Aorta (tissue), 5 donors: ENCODE results near the gene PSMB10. TPM values are rescaled to one million over a fixed set of nuclear protein-coding genes. Genes with fewer than 3 reads are reported as not detected.
"Not testable (repeated sequence)": the region's sequence is repeated elsewhere in the genome, so short reads cannot be mapped to it uniquely, and the experiment has no call there.

Experiments
- ATAC-seq: fragments of 200-7000 bp; cut with Tn5 transposase; one replicate; pipeline ENCODE4 v1.9.1; 2022; ENCODE audit warnings: moderate library complexity; ENCODE audit not compliant: low FRiP score
- DNase-seq, 2 donors: peaks; one replicate each; pipeline ENCODE4 v3.0.0-alpha.2; 2020
- H3K27ac ChIP-seq, 2 donors: one replicate each; pipeline ENCODE4 v1.5.1; 2013; ENCODE audit warnings: low read length in 2 of 2, mild to moderate bottlenecking in 2 of 2, moderate library complexity in 2 of 2, control low read depth in 1 of 2, inconsistent platforms in 1 of 2, low read depth in 1 of 2
- H3K27me3 ChIP-seq, 2 donors: one replicate each; pipeline ENCODE4 v1.6.1; 2013; ENCODE audit warnings: control low read depth in 1 of 2, low read length in 1 of 2, mild to moderate bottlenecking in 1 of 2, moderate library complexity in 1 of 2; ENCODE audit not compliant: insufficient read depth in 2 of 2, control insufficient read depth in 1 of 2
- H3K36me3 ChIP-seq, 2 donors: one replicate each; pipeline ENCODE4 v1.6.1; 2013; ENCODE audit warnings: control low read depth in 1 of 2, low read length in 1 of 2, mild to moderate bottlenecking in 1 of 2; ENCODE audit not compliant: insufficient read depth in 2 of 2, control insufficient read depth in 1 of 2
- H3K4me1 ChIP-seq, 2 donors: one replicate each; pipeline ENCODE4 v1.6.1; 2013; ENCODE audit warnings: low read length in 2 of 2, control low read depth in 1 of 2, mild to moderate bottlenecking in 1 of 2, moderate library complexity in 1 of 2; ENCODE audit not compliant: insufficient read depth in 2 of 2, control insufficient read depth in 1 of 2
- H3K4me3 ChIP-seq, 2 donors: one replicate each; pipeline ENCODE4 v1.5.1; 2013; ENCODE audit warnings: low read length in 2 of 2, control low read depth in 1 of 2, mild to moderate bottlenecking in 1 of 2
- H3K9me3 ChIP-seq: one replicate; pipeline ENCODE4 v1.6.1; 2013; ENCODE audit warnings: mild to moderate bottlenecking, low read length; ENCODE audit not compliant: control insufficient read depth
- WGBS, 2 donors: extraction: QIAGEN DNeasy Blood & Tissue Kit; methylation state at CpG; one replicate each; pipeline ENCODE4 v1.1.7; 2013; 5-methylcytosine and 5-hydroxymethylcytosine counted together
- intact Hi-C, 2 donors: fragments of 100-400 bp; cut with DNase I; formaldehyde crosslinking; loops; one replicate each; pipeline versions ENCODE4 v1.14.2 to v1.15.0; 2022
- polyA plus RNA-seq, 2 donors: library from polyadenylated mRNA; stranded (reverse); fragments of 200-250 nt; gene quantifications; one replicate each; pipeline ENCODE4 v1.2.3, GENCODE V29; 2013
- total RNA-seq, 2 donors: library from RNA; stranded (reverse); fragmentation: NEBNext Ultra II Directional; extraction: Animal tissue kit (Norgen Biotek cat#: 25700); gene quantifications; one replicate each; pipeline ENCODE4 v1.2.1, GENCODE V29; 2021
- donor health status: healthy with polysubstance abuse.
- donor health status: Bipolar disorder and iron deficiency.
- donor health status: DM: no; HTN: no; CAD: no.
- donor health status: DM: no; HTN: no; CAD: no.
- donor health status: DM: yes; HTN: yes; CAD: no.

PSMB10 gene
- total and polyA plus RNA-seq, 4 donors = 27.7 to 84.3 (median 45.7) TPM

- no peaks in the 10 kb centered on the region for H3K9me3 ChIP-seq
- no peaks in the 10 kb centered on the region for H3K27me3 ChIP-seq
- H3K4me3 ChIP-seq = no peak overlapping the region
- ATAC-seq (no peak), DNase-seq (no peak)
- H3K4me1 ChIP-seq = no peaks in the 10 kb centered on the region
- 69 to 77% methylated on average over 7 of the region's 7 CpGs for WGBS, 2 donors
- no peak overlapping the region for H3K27ac ChIP-seq
- intact Hi-C loops = no loop called here
- H3K36me3 ChIP-seq = no peaks in the 10 kb centered on the region
Observed at GRCh38 chr16:67915831-67916723, 20.6 kb downstream of the PSMB10 start.

GRCh38 chr16:67915496-67915769 lies 21.2 kb downstream of the PSMB10 start:
- H3K36me3 ChIP-seq, ATAC-seq, intact Hi-C loops, H3K9me3 ChIP-seq, DNase-seq, H3K27ac ChIP-seq, H3K27me3 ChIP-seq, H3K4me1 ChIP-seq, H3K4me3 ChIP-seq: not testable (repeated sequence)
- 58 to 77% methylated on average over 1 to 2 of the region's 2 CpGs for WGBS, 2 donors

- intact Hi-C loops = no loop called here
- 58 to 70% methylated on average over 7 of the region's 7 CpGs for WGBS, 2 donors
- Histone ChIP-seq H3K36me3 (no peaks in the 10 kb centered on the region), H3K9me3 (no peaks in the 10 kb centered on the region), H3K27ac (no peak overlapping the region), H3K27me3 (no peaks in the 10 kb centered on the region), H3K4me1 (no peaks in the 10 kb centered on the region), H3K4me3 (no peak overlapping the region)
- DNase-seq (no peak), ATAC-seq (no peak)
Observed at GRCh38 chr16:67914758-67915495, 21.7 kb downstream of the PSMB10 start.

- Histone ChIP-seq H3K9me3 (no peaks in the 10 kb centered on the region), H3K36me3 (peaks cover 0 to 7% of the 10 kb centered on the region in 2 donors), H3K4me1 (no peaks in the 10 kb centered on the region), H3K4me3 (no peak overlapping the region), H3K27me3 (no peaks in the 10 kb centered on the region), H3K27ac (no peak overlapping the region)
- ATAC-seq (no peak), DNase-seq (no peak)
- intact Hi-C loops = no loop called here
- 66 to 67% methylated on average over 2 of the region's 2 CpGs for WGBS, 2 donors
Observed at GRCh38 chr16:67910158-67910557, 26.5 kb downstream of the PSMB10 start.

- DNase-seq = no peak
- intact Hi-C loops = no loop called here
- Histone ChIP-seq H3K4me3 (no peak overlapping the region), H3K36me3 (peaks cover 0 to 7% of the 10 kb centered on the region in 2 donors), H3K27me3 (no peaks in the 10 kb centered on the region), H3K27ac (no peak overlapping the region), H3K9me3 (no peaks in the 10 kb centered on the region), H3K4me1 (no peaks in the 10 kb centered on the region)
- no peak for ATAC-seq
- 94% methylated on average over 36 of the region's 36 CpGs for WGBS, 2 donors
Observed at GRCh38 chr16:67909056-67909742, 27.5 kb downstream of the PSMB10 start.

- 91% methylated on average over 11 of the region's 11 CpGs for WGBS, 2 donors
- Histone ChIP-seq H3K27ac (no peak overlapping the region), H3K27me3 (no peaks in the 10 kb centered on the region), H3K4me1 (no peaks in the 10 kb centered on the region), H3K36me3 (peaks cover 0 to 7% of the 10 kb centered on the region in 2 donors), H3K9me3 (no peaks in the 10 kb centered on the region), H3K4me3 (no peak overlapping the region)
- intact Hi-C loops = no loop called here
- DNase-seq (no peak), ATAC-seq (no peak)
Observed at GRCh38 chr16:67907397-67908180, 29.1 kb downstream of the PSMB10 start.

- intact Hi-C loops = no loop called here
- H3K4me3 ChIP-seq = no peak overlapping the region
- no peaks in the 10 kb centered on the region for H3K9me3 ChIP-seq
- no peak overlapping the region for H3K27ac ChIP-seq
- no peaks in the 10 kb centered on the region for H3K27me3 ChIP-seq
- WGBS, 2 donors = 81 to 85% methylated on average over 4 of the region's 4 CpGs
- peaks cover 0 to 2% of the 10 kb centered on the region in 2 donors for H3K36me3 ChIP-seq
- no peak for ATAC-seq
- no peak for DNase-seq
- no peaks in the 10 kb centered on the region for H3K4me1 ChIP-seq
Observed at GRCh38 chr16:67902831-67903230, 33.8 kb downstream of the PSMB10 start.

- Histone ChIP-seq H3K27me3 (no peaks in the 10 kb centered on the region), H3K9me3 (no peaks in the 10 kb centered on the region), H3K36me3 (peaks cover 0 to 2% of the 10 kb centered on the region in 2 donors), H3K27ac (no peak overlapping the region), H3K4me3 (no peak overlapping the region), H3K4me1 (peaks cover 0 to 2% of the 10 kb centered on the region in 2 donors)
- intact Hi-C loops = no loop called here
- 93 to 94% methylated on average over 5 of the region's 5 CpGs for WGBS, 2 donors
- ATAC-seq = no peak
- DNase-seq = no peak
Observed at GRCh38 chr16:67901734-67902133, 34.9 kb downstream of the PSMB10 start.
